Measurements from ENCODE around the gene FRMD1.

DNA sequence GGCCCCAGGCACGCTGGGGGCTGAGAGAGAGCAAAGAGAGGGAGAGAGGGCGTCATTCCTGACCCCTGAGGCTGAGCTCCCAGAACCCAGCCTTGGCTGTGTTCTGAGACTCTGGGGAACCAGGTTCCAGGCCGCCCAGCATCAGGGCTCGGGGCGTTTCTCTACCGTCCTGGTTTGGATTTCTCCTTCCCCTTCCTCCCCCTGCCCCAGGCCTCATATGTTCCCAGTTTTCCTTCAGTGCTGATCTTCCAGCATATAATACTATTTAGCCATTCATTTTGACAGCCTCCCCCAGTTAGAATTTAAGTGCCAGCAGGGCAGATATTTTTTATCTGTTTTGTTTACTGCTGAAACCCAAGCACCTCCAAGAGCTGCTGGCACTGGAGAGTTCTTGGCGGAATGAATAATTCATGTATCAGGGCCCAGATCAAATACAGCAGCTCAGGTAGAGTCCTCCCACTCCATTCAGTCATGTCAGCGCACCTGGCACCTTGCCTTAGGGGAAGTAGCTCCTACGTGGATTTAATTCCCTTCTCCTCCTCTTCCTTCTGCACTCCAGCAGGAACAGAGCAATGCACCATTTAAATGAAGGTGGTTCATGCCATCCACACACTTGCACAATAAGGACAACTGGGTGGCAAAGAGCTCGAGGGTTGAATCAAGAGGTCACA, 23.4 kb upstream of the FRMD1 start:
- TF ChIP-seq, protein P1, sequence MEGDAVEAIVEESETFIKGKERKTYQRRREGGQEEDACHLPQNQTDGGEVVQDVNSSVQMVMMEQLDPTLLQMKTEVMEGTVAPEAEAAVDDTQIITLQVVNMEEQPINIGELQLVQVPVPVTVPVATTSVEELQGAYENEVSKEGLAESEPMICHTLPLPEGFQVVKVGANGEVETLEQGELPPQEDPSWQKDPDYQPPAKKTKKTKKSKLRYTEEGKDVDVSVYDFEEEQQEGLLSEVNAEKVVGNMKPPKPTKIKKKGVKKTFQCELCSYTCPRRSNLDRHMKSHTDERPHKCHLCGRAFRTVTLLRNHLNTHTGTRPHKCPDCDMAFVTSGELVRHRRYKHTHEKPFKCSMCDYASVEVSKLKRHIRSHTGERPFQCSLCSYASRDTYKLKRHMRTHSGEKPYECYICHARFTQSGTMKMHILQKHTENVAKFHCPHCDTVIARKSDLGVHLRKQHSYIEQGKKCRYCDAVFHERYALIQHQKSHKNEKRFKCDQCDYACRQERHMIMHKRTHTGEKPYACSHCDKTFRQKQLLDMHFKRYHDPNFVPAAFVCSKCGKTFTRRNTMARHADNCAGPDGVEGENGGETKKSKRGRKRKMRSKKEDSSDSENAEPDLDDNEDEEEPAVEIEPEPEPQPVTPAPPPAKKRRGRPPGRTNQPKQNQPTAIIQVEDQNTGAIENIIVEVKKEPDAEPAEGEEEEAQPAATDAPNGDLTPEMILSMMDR (IDR thresholded peaks at IDR 0.05; ENCODE audit: insufficient read depth, low read depth, low read length): no peak
- no peak for TF ChIP-seq EZH2 (IDR thresholded peaks at IDR 0.05; ENCODE audit: insufficient read depth, low read length)

Data from astrocyte (in vitro differentiated cells and primary cell).